Measurements from ENCODE around the gene ALK.

The ALK gene

DNA sequence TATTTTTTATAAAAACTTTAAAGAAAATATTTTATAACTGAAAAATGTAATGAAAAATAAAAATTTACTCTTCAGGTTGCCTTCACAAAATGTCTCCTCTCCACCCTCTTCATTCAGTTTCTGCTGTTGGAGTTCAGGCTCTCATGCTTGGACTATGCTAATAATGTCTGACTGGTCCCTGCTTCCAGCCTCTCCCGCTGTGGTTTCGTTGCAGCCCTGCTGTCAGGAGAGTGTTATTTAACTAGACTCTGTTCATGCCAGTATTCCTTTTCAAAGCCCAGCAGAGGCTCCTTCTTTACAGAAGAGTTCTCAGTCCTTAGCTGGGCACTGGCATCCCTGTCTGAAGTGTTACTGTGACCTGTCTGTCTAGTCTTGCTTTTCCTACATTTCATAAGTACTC is 765.8 kb downstream of the ALK start:
- no peak for DNase-seq (ENCODE audit: low read depth)

- no peak for DNase-seq (ENCODE audit: low read depth)
Observed at GRCh38 chr2:29154610-29155009, 766.8 kb downstream of the ALK start.

- no peak for DNase-seq (ENCODE audit: low read depth)
Observed at GRCh38 chr2:29147963-29148362, 773.4 kb downstream of the ALK start.

- no peak for DNase-seq (ENCODE audit: low read depth)
Observed at GRCh38 chr2:29146197-29146596, 775.2 kb downstream of the ALK start.

DNA sequence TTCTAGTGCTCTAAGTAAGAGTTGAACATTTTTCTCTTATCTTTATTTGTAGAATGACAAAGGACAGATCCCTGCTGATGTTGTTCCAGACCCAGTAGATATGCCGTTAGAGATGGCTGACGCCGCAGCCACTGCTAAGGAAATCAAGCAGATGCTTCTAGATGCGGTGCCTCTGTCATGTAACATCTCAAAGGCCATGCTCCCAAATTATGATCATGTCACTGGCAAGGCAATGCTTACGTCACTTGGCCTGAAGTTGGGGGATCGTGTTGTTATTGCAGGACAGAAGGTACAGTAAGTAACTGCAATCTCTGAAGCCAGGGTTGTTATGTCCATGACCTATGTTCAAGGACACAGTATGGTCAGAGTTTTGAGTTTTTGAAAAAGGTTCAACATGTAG is 777.7 kb downstream of the ALK start:
- DNase-seq (ENCODE audit: low read depth): no peak

All from fibroblast of gingiva (primary cell).